Measurements from ENCODE around the gene N4BP2L2.

The N4BP2L2 gene

GRCh38 chr13:32438871-32439270, 99.7 kb downstream of the N4BP2L2 start:
- H3K9me3 ChIP-seq: no peaks in the 10 kb centered on the region
- TF ChIP-seq, protein P1, sequence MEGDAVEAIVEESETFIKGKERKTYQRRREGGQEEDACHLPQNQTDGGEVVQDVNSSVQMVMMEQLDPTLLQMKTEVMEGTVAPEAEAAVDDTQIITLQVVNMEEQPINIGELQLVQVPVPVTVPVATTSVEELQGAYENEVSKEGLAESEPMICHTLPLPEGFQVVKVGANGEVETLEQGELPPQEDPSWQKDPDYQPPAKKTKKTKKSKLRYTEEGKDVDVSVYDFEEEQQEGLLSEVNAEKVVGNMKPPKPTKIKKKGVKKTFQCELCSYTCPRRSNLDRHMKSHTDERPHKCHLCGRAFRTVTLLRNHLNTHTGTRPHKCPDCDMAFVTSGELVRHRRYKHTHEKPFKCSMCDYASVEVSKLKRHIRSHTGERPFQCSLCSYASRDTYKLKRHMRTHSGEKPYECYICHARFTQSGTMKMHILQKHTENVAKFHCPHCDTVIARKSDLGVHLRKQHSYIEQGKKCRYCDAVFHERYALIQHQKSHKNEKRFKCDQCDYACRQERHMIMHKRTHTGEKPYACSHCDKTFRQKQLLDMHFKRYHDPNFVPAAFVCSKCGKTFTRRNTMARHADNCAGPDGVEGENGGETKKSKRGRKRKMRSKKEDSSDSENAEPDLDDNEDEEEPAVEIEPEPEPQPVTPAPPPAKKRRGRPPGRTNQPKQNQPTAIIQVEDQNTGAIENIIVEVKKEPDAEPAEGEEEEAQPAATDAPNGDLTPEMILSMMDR (IDR thresholded peaks at IDR 0.05): no peak
- no peak overlapping the region for H3K4me3 ChIP-seq (ENCODE audit: low read depth in 1 of 2, low read length in 1 of 2)
- H3K4me1 ChIP-seq (ENCODE audit: control insufficient read depth in 1 of 2, insufficient read depth in 1 of 2, low read depth in 1 of 2, low read length in 1 of 2): no peaks in the 10 kb centered on the region
- no peaks in the 10 kb centered on the region for H3K27me3 ChIP-seq
- H3K36me3 ChIP-seq: peaks cover 44% of the 10 kb centered on the region
- no peak overlapping the region for H3K27ac ChIP-seq

GRCh38 chr13:32432856-32433255, 105.7 kb downstream of the N4BP2L2 start:
- TF ChIP-seq, protein P1 (IDR thresholded peaks at IDR 0.05): no peak
- H3K9me3 ChIP-seq: no peaks in the 10 kb centered on the region
- peaks cover 46% of the 10 kb centered on the region for H3K36me3 ChIP-seq

DNA sequence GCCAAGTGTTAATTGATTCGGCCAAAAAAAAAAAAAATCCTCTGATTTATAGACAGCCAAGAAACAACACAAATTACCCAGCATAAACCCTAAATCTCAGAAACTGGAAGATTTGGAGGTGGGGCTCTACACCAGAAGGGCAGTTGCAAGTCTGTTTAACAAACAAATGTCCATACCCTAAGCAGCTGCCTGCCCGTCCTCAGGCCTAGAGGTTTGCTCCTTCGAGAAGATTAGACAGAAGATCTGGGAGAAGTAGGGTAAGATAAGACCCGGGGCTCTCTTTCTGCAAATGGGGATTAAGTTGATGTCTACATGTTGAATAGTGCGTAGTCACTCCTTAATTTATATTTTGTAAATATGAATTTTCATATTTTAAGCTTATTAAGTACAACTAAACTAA, 107.2 kb downstream of the N4BP2L2 start:
- TF ChIP-seq, protein P1 (IDR thresholded peaks at IDR 0.05): no peak
- Histone ChIP-seq H3K9me3 (no peaks in the 10 kb centered on the region), H3K4me3 (ENCODE audit: low read depth in 1 of 2, low read length in 1 of 2) (no peak overlapping the region), H3K4me1 (ENCODE audit: control insufficient read depth in 1 of 2, insufficient read depth in 1 of 2, low read depth in 1 of 2, low read length in 1 of 2) (peaks cover 11 to 12% of the 10 kb centered on the region in 2 experiments), H3K27ac (no peak overlapping the region), H3K27me3 (no peaks in the 10 kb centered on the region), H3K36me3 (peaks cover 35% of the 10 kb centered on the region)

More at GRCh38 chr13:32432856-32433255, 105.7 kb downstream of the N4BP2L2 start:
- peaks cover 3 to 9% of the 10 kb centered on the region in 2 experiments for H3K4me1 ChIP-seq (ENCODE audit: control insufficient read depth in 1 of 2, insufficient read depth in 1 of 2, low read depth in 1 of 2, low read length in 1 of 2)
- no peak overlapping the region for H3K27ac ChIP-seq
- no peak overlapping the region for H3K4me3 ChIP-seq (ENCODE audit: low read depth in 1 of 2, low read length in 1 of 2)
- H3K27me3 ChIP-seq: no peaks in the 10 kb centered on the region

DNA sequence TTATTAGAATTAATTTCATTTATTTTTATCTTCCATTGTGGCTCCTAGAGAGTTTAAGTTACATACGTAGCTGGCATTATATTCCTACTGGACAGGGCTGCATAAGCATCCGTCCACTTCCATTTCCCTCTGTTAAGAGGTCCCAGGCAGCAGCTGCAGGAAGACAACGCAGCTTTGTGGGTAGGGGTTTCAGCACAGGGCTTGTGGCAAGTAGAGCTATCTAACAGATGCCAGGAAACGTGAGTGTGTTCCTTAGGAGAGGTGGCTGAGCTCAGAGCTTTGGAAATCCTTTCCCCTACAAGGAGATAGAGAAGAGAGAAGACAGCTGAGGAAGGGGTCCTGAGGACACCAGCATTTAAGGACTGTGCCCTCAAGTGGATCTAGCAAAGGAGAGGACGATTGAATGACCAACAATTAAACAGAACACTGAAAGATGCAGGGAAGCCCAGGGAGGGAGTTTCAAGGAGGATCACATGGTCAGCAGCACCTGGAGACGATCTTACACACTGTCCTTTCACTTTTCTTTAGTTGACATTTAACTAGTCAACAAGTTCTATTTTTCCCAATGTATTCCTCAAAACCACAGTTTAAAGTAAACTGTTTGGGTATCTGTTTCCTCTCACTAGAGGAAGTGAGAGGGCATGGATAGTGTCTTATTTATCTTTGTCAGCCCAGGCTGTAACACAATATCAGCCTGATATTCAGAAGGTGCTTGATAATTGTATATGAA, 108.4 kb downstream of the N4BP2L2 start:
- Histone ChIP-seq H3K27ac (no peak overlapping the region), H3K9me3 (no peaks in the 10 kb centered on the region), H3K27me3 (no peaks in the 10 kb centered on the region), H3K4me1 (ENCODE audit: control insufficient read depth in 1 of 2, insufficient read depth in 1 of 2, low read depth in 1 of 2, low read length in 1 of 2) (peaks cover 19 to 20% of the 10 kb centered on the region in 2 experiments), H3K4me3 (ENCODE audit: low read depth in 1 of 2, low read length in 1 of 2) (no peak overlapping the region), H3K36me3 (peaks cover 27% of the 10 kb centered on the region)
- TF ChIP-seq, protein P1 (IDR thresholded peaks at IDR 0.05): no peak

DNA sequence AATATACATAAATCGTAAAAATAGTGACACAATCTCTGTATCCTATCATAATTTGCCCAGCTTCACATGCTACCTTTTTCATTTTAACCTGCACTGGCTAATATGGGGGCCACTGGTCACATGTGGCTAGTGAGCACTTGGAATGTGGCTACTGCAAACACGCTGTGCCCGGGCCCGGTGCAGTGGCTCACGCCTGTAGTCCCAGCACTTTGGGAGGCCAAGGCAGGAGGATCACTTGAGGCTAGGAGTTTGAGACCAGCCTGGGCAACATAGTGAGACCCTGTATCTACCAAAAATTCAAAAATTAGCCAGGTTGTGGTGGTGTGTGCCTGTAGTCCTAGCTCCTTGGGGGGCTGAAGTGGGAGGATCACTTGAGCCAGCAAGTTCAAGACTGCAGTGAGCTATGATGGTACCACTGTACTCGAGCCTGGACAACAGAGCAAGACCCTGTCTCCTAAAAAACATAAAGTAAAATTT, 109.1 kb downstream of the N4BP2L2 start:
- TF ChIP-seq, protein P1 (IDR thresholded peaks at IDR 0.05): no peak
- Histone ChIP-seq H3K36me3 (peaks cover 22% of the 10 kb centered on the region), H3K9me3 (no peaks in the 10 kb centered on the region), H3K4me3 (ENCODE audit: low read depth in 1 of 2, low read length in 1 of 2) (no peak overlapping the region), H3K27ac (no peak overlapping the region), H3K27me3 (no peaks in the 10 kb centered on the region), H3K4me1 (ENCODE audit: control insufficient read depth in 1 of 2, insufficient read depth in 1 of 2, low read depth in 1 of 2, low read length in 1 of 2) (peaks cover 19 to 21% of the 10 kb centered on the region in 2 experiments)

All from neutrophil (primary cell).